ENCODE measurements around the gene SH3RF2.
"Not testable (repeated sequence)": the region's sequence is repeated elsewhere in the genome, so short reads cannot be mapped to it uniquely, and the experiment has no call there.

SH3RF2 gene

GRCh38 chr5:145960166-145960565 is 23.8 kb downstream of the SH3RF2 start:
- TF ChIP-seq, protein P1, sequence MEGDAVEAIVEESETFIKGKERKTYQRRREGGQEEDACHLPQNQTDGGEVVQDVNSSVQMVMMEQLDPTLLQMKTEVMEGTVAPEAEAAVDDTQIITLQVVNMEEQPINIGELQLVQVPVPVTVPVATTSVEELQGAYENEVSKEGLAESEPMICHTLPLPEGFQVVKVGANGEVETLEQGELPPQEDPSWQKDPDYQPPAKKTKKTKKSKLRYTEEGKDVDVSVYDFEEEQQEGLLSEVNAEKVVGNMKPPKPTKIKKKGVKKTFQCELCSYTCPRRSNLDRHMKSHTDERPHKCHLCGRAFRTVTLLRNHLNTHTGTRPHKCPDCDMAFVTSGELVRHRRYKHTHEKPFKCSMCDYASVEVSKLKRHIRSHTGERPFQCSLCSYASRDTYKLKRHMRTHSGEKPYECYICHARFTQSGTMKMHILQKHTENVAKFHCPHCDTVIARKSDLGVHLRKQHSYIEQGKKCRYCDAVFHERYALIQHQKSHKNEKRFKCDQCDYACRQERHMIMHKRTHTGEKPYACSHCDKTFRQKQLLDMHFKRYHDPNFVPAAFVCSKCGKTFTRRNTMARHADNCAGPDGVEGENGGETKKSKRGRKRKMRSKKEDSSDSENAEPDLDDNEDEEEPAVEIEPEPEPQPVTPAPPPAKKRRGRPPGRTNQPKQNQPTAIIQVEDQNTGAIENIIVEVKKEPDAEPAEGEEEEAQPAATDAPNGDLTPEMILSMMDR (IDR thresholded peaks at IDR 0.05; ENCODE audit: low read depth, low read length): no peak
- H3K4me3 ChIP-seq (ENCODE audit: low read depth, low read length): no peak overlapping the region

DNA sequence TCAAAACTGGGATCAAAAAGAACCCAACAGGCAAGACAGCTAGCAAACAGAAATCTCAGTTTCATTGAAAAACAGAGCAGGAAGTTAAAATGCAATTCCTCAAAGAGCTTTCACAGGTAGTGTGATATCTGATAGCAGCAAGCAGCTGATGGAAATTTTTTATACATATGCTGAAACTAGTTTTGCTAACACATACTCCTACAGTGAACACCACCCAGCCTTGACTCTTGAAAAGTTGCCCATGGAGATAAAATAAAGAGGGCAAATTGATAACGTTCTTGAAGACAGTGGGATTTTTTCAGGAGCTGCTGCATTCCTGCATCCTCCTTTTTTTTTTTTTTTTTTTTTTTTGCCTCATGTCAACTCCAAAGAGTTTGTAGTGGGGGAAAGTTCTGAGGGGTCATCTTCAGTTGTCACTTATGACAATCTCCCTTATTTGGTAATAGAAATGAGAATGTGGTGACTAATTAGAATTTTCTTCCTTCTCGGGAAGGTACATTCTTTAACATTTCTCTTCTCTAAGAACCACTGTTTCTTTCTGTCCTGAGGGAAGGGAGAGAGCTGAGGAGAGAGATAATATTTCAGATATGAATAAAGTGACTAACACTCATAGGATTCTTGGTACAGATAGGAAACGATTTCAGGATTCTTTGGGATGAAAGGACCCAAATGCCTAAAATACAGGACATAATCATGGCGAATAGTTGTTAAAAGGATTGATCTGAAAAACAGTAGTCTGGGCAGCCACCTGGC is 24.6 kb downstream of the SH3RF2 start:
- H3K4me3 ChIP-seq (ENCODE audit: low read depth, low read length): no peak overlapping the region
- TF ChIP-seq, protein P1 (IDR thresholded peaks at IDR 0.05; ENCODE audit: low read depth, low read length): no peak

DNA sequence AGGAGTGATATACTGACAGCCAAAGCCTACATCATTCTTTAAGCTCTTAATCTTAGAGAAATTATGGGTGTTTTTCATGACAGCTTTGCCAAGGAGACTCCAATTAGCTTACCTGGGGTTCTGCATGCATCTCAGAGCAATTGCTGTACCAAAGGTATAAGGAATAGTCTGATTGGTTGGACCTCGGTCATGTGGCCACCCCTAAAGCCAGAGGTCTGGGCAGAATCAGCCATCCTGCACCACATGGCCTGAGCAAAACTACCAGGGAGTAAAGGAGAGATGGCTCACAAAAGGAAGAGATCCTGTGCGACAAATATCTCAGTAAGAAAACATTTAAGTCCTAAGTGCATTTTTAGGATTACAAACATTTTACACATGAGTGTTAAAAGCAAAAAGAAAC is 25.6 kb downstream of the SH3RF2 start:
- no peak overlapping the region for H3K4me3 ChIP-seq (ENCODE audit: low read depth, low read length)
- TF ChIP-seq, protein P1 (IDR thresholded peaks at IDR 0.05; ENCODE audit: low read depth, low read length): no peak

GRCh38 chr5:145964008-145964407 is 27.6 kb downstream of the SH3RF2 start:
- H3K4me3 ChIP-seq (ENCODE audit: low read depth, low read length): not testable (repeated sequence)

GRCh38 chr5:145965804-145966203 is 29.4 kb downstream of the SH3RF2 start:
- TF ChIP-seq, protein P1 (IDR thresholded peaks at IDR 0.05; ENCODE audit: low read depth, low read length): no peak
- no peak overlapping the region for H3K4me3 ChIP-seq (ENCODE audit: low read depth, low read length)

DNA sequence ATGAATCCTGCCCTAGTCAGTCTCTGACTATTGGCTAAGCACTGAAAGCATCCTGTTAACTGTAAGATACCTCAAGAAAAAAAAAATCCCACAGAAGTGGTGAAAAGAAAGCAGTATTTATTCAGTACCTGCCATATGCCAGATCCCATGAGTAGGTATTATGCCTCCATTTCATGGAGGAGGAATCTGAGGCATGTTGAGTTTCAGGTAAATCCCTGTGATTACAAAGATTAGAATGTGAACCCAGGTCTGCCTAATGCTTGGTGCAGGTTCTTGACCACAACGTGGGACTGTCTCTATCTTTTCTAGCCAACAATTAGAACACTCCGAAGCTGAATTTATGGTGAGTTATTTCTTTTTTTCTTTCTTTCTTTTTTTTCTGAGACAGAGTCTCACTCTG is 30.9 kb downstream of the SH3RF2 start:
- TF ChIP-seq, protein P1 (IDR thresholded peaks at IDR 0.05; ENCODE audit: low read depth, low read length): no peak
- H3K4me3 ChIP-seq (ENCODE audit: low read depth, low read length): no peak overlapping the region

DNA sequence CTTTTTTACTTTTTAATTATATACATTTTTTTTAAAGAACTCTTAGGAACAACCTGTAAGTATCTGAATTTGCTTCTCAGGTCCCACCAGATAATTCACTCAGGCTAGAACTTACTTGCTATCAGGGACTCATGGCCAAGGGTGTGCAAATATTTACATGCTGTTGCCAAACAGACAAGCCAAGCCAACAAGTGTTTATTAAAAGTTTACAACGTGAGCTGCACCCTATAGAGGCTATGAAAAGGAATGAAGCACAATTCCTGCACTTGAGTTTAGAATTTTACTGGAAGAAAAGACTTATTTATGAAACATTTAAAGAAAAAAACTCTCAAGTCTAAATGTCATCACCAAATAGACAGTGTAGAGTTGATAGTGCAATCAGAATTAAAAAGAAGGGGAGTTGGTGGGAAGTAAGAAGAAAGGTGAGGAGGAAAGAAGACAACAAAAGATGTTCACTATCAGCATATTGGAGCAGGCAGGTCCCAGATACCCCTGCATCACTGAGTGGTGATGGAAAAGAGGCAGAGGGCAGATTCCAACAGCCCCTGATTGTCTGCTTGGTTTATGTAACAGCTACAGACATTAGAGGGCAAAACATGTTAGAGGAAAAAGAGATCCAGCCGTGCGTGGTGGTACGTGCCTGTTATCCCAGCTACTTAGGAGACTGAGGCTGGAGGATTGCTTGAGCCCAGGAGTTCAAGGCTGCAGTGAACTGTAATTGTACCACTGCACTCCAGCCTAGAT is 32.8 kb downstream of the SH3RF2 start:
- TF ChIP-seq, protein P1 (IDR thresholded peaks at IDR 0.05; ENCODE audit: low read depth, low read length): no peak
- H3K4me3 ChIP-seq (ENCODE audit: low read depth, low read length): no peak overlapping the region

All from WI38 (cell line).